ENCODE data around the gene PER1. TPM values are rescaled to one million over a fixed set of nuclear protein-coding genes. Genes with fewer than 3 reads are reported as not detected.

The PER1 gene
- total RNA-seq, 1 experiment from 2014 or later: 47.1 TPM

- POLR2A ChIA-PET (ENCODE audit: low non-redundant PET): no interaction called here
- no peaks in the 10 kb centered on the region for H3K27me3 ChIP-seq (replicated peaks; ENCODE audit: insufficient read depth, low read depth, low read length, poor library complexity)
- H3K36me3 ChIP-seq (ENCODE audit: insufficient read depth, low read length, poor library complexity, severe bottlenecking): no peaks in the 10 kb centered on the region
- TF ChIP-seq EZH2 (IDR thresholded peaks at IDR 0.05; ENCODE audit: borderline replicate concordance, low read depth, low read length, poor library complexity, severe bottlenecking): no peak
- no peak overlapping the region for H3K4me3 ChIP-seq (ENCODE audit: low read depth, low read length, poor library complexity, severe bottlenecking)
- no peaks in the 10 kb centered on the region for H3K9me3 ChIP-seq (ENCODE audit: low read depth, low read length, poor library complexity, severe bottlenecking)
- no peaks in the 10 kb centered on the region for H3K4me1 ChIP-seq (ENCODE audit: insufficient read depth, low read length, poor library complexity, severe bottlenecking)
- CTCF ChIA-PET: interaction anchor here (0.6 kb wide), 1 partner anchor 113 kb away, joined by 4 read pairs; no protein-coding TSS in a partner anchor
- DNase-seq (ENCODE audit: low spot score): no peak
- no peak overlapping the region for H3K27ac ChIP-seq (ENCODE audit: low read depth, low read length, poor library complexity, severe bottlenecking)
- intact Hi-C loops (cut with micrococcal nuclease; ENCODE audit: unreplicated experiment): no loop called here
- BruUV-seq (replicated peaks): no TSS peak
Observed at GRCh38 chr17:8100763-8101162, 51.4 kb downstream of the PER1 start.

- no peaks in the 10 kb centered on the region for H3K36me3 ChIP-seq (ENCODE audit: insufficient read depth, low read length, poor library complexity, severe bottlenecking)
- H3K4me3 ChIP-seq (ENCODE audit: low read depth, low read length, poor library complexity, severe bottlenecking): no peak overlapping the region
- POLR2A ChIA-PET (ENCODE audit: low non-redundant PET): no interaction called here
- H3K9me3 ChIP-seq (ENCODE audit: low read depth, low read length, poor library complexity, severe bottlenecking): no peaks in the 10 kb centered on the region
- no peaks in the 10 kb centered on the region for H3K27me3 ChIP-seq (replicated peaks; ENCODE audit: insufficient read depth, low read depth, low read length, poor library complexity)
- CTCF ChIA-PET: no interaction called here
- BruUV-seq (replicated peaks): no TSS peak
- H3K27ac ChIP-seq (ENCODE audit: low read depth, low read length, poor library complexity, severe bottlenecking): no peak overlapping the region
- intact Hi-C loops (cut with micrococcal nuclease; ENCODE audit: unreplicated experiment): no loop called here
- no peaks in the 10 kb centered on the region for H3K4me1 ChIP-seq (ENCODE audit: insufficient read depth, low read length, poor library complexity, severe bottlenecking)
- DNase-seq (ENCODE audit: low spot score): no peak
- no peak for TF ChIP-seq EZH2 (IDR thresholded peaks at IDR 0.05; ENCODE audit: borderline replicate concordance, low read depth, low read length, poor library complexity, severe bottlenecking)
- no peak for TF ChIP-seq CTCF (conservative IDR thresholded peaks at IDR 0.05; ENCODE audit: low read depth, low read length)
Observed at GRCh38 chr17:8100111-8100510, 52.1 kb downstream of the PER1 start.

GRCh38 chr17:8096541-8096940 is 55.7 kb downstream of the PER1 start:
- Histone ChIP-seq H3K27ac (ENCODE audit: low read depth, low read length, poor library complexity, severe bottlenecking) (no peak overlapping the region), H3K4me3 (ENCODE audit: low read depth, low read length, poor library complexity, severe bottlenecking) (no peak overlapping the region), H3K9me3 (ENCODE audit: low read depth, low read length, poor library complexity, severe bottlenecking) (no peaks in the 10 kb centered on the region), H3K4me1 (ENCODE audit: insufficient read depth, low read length, poor library complexity, severe bottlenecking) (no peaks in the 10 kb centered on the region), H3K36me3 (ENCODE audit: insufficient read depth, low read length, poor library complexity, severe bottlenecking) (no peaks in the 10 kb centered on the region), H3K27me3 (replicated peaks; ENCODE audit: insufficient read depth, low read depth, low read length, poor library complexity) (no peaks in the 10 kb centered on the region)
- DNase-seq (ENCODE audit: low spot score): no peak
- intact Hi-C loops (cut with micrococcal nuclease; ENCODE audit: unreplicated experiment): no loop called here
- BruUV-seq (replicated peaks): no TSS peak
- TF ChIP-seq CTCF (conservative IDR thresholded peaks at IDR 0.05; ENCODE audit: low read depth, low read length) (no peak), EZH2 (IDR thresholded peaks at IDR 0.05; ENCODE audit: borderline replicate concordance, low read depth, low read length, poor library complexity, severe bottlenecking) (no peak)
- POLR2A ChIA-PET (ENCODE audit: low non-redundant PET): no interaction called here
- CTCF ChIA-PET: no interaction called here

GRCh38 chr17:8095361-8095760 is 56.8 kb downstream of the PER1 start:
- Histone ChIP-seq H3K27me3 (replicated peaks; ENCODE audit: insufficient read depth, low read depth, low read length, poor library complexity) (no peaks in the 10 kb centered on the region), H3K9me3 (ENCODE audit: low read depth, low read length, poor library complexity, severe bottlenecking) (no peaks in the 10 kb centered on the region), H3K27ac (ENCODE audit: low read depth, low read length, poor library complexity, severe bottlenecking) (no peak overlapping the region), H3K4me1 (ENCODE audit: insufficient read depth, low read length, poor library complexity, severe bottlenecking) (no peaks in the 10 kb centered on the region), H3K36me3 (ENCODE audit: insufficient read depth, low read length, poor library complexity, severe bottlenecking) (no peaks in the 10 kb centered on the region), H3K4me3 (ENCODE audit: low read depth, low read length, poor library complexity, severe bottlenecking) (no peak overlapping the region)
- POLR2A ChIA-PET (ENCODE audit: low non-redundant PET): no interaction called here
- no TSS peak for BruUV-seq (replicated peaks)
- no peak for TF ChIP-seq CTCF (conservative IDR thresholded peaks at IDR 0.05; ENCODE audit: low read depth, low read length)
- no peak for TF ChIP-seq EZH2 (IDR thresholded peaks at IDR 0.05; ENCODE audit: borderline replicate concordance, low read depth, low read length, poor library complexity, severe bottlenecking)
- CTCF ChIA-PET: interaction anchor here (2.8 kb wide), 1 partner anchor 23 kb away, joined by 12 read pairs; the partner anchor contains the start of gene ALOXE3
- intact Hi-C loops (cut with micrococcal nuclease; ENCODE audit: unreplicated experiment): no loop called here
- no peak for DNase-seq (ENCODE audit: low spot score)

Measured in A673 (cell line).